CD4-positive, alpha-beta T cell treated with Interleukin-17A for 4 hours (primary cell): ENCODE data around the gene COPA.
"Not testable (repeated sequence)": the region's sequence is repeated elsewhere in the genome, so short reads cannot be mapped to it uniquely, and the experiment has no call there.

Experiments used
- DNase-seq: peaks from one replicate; pipeline ENCODE4 v3.0.0-alpha.2; 2020; ENCODE audit warnings: mixed read lengths

The COPA gene

GRCh38 chr1:160342953-160343869 is at the start of gene COPA, which contains the start of gene NCSTN:
TSS of gene COPA (minus strand) at chr1:160343250. CDS start at chr1:160343170, 80 bp downstream.
TSS of gene NCSTN (plus strand) at chr1:160343383. CDS start at chr1:160343397, 14 bp downstream.
- DNase-seq = peak; percentile 89

GRCh38 chr1:160388406-160388805 is 45.4 kb upstream of the COPA start:
- not testable (repeated sequence) for DNase-seq

- DNase-seq = not testable (repeated sequence)
These were observed 41.8 kb upstream of the COPA start for GRCh38 chr1:160384812-160385211.

- DNase-seq = no peak
These were observed 34.6 kb upstream of the COPA start for GRCh38 chr1:160377585-160378206.

- DNase-seq = peak; percentile 37
These were observed 33.6 kb upstream of the COPA start for GRCh38 chr1:160376525-160377131.

GRCh38 chr1:160375788-160376524 is 32.9 kb upstream of the COPA start:
- no peak for DNase-seq

GRCh38 chr1:160374306-160375110 is 31.5 kb upstream of the COPA start:
- no peak for DNase-seq

GRCh38 chr1:160373696-160374095 is 30.6 kb upstream of the COPA start:
- no peak for DNase-seq

- DNase-seq = no peak
These were observed 28.7 kb upstream of the COPA start for GRCh38 chr1:160371756-160372155.

GRCh38 chr1:160371346-160371631 is 28.2 kb upstream of the COPA start:
- no peak for DNase-seq

- no peak for DNase-seq
These were observed 27.7 kb upstream of the COPA start for GRCh38 chr1:160370561-160371345.

GRCh38 chr1:160369087-160369486 is 26.0 kb upstream of the COPA start:
- no peak for DNase-seq

- no peak for DNase-seq
These were observed 25.2 kb upstream of the COPA start for GRCh38 chr1:160367934-160368923.

GRCh38 chr1:160367516-160367900 is 24.5 kb upstream of the COPA start:
- no peak for DNase-seq

GRCh38 chr1:160366731-160367515 is 23.9 kb upstream of the COPA start, which contains the start of gene NHLH1:
TSS of gene NHLH1 (plus strand) at chr1:160367071. CDS start at chr1:160370732, 3,661 bp downstream.
- no peak for DNase-seq

GRCh38 chr1:160365325-160365724 is 22.3 kb upstream of the COPA start:
- no peak for DNase-seq

- DNase-seq = no peak
These were observed 21.1 kb upstream of the COPA start for GRCh38 chr1:160363951-160364735.

GRCh38 chr1:160363010-160363409 is 20.0 kb upstream of the COPA start:
- no peak for DNase-seq
